Stomach (tissue), 4 donors: Measurements from ENCODE around the gene ESD.

Experiments
- CTCF ChIP-seq, 7 experiments: fragments of 450-650 bp in 4 of 7; fragments of 200-600 bp in 3 of 7; sonication (generic) in 3 of 7; IDR thresholded peaks; one replicate each; pipeline ENCODE4 v1.5.1; 2016 to 2019; ENCODE audit warnings: antibody characterized with exemption in 7 of 7, control low read depth in 2 of 7, mild to moderate bottlenecking in 1 of 7
- POLR2AphosphoS5 ChIP-seq, 3 donors: sonication (generic); formaldehyde crosslinking; IDR thresholded peaks; one replicate each; pipeline ENCODE4 v1.6.1; 2016; ENCODE audit warnings: antibody characterized with exemption in 3 of 3

GRCh38 chr13:46782691-46783090 lies 14.3 kb downstream of the ESD start:
- no peak for TF ChIP-seq CTCF (IDR thresholded peaks at IDR 0.05)
- no peak for TF ChIP-seq POLR2AphosphoS5 (IDR thresholded peaks at IDR 0.05)
